COLO829 (cell line): ENCODE measurements around the gene DPF1.

Experiments
- DNase-seq: peaks from one replicate; pipeline ENCODE4 v3.0.0; 2012; ENCODE audit warnings: low spot score

DPF1 gene

DNA sequence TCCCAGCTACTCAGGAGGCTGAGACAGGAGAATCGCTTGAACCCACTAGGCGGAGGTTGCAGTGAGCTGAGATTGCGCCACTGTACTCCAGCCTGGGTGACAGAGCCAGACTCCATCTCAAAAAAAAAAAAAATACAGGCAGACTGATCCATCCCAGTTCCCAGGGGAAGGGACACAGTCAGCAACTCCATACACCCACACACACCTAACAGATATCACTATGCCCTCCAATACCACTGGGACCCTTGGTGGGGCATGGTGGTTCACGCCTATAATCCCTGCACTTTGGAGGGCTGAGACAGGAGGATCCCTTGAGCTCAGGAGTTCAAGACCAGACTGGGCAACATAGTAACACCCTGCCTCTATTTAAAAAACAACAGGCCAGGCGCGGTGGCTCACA lies 2.6 kb downstream of the DPF1 start:
- no peak for DNase-seq

DNA sequence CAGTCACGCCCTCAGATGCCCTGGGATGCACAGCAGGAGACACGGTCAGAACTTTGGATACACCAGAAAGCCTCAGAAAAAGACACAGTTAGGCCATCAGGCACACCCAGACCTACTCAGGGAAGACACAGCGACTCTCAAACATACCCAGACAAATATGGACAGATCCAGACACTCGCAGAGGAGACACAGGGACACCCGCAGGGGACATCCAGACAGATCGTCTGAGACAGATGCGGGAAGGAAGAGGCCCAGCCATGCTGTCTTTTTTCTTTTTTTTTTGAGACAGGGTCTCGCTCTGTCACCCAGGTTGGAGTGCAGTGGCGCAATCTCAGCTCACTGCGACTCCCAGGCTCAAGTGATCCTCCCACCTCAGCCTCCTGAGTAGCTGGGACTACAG lies 4.8 kb downstream of the DPF1 start:
- no peak for DNase-seq

GRCh38 chr19:38218204-38218603 lies 5.8 kb downstream of the DPF1 start:
- DNase-seq, result no peak

- no peak for DNase-seq
Measured at GRCh38 chr19:38216785-38217641, 7.0 kb downstream of the DPF1 start.

- no peak for DNase-seq
Measured at GRCh38 chr19:38213911-38214625, 10.0 kb downstream of the DPF1 start.

GRCh38 chr19:38213469-38213868 lies 10.6 kb downstream of the DPF1 start:
- no peak for DNase-seq

DNA sequence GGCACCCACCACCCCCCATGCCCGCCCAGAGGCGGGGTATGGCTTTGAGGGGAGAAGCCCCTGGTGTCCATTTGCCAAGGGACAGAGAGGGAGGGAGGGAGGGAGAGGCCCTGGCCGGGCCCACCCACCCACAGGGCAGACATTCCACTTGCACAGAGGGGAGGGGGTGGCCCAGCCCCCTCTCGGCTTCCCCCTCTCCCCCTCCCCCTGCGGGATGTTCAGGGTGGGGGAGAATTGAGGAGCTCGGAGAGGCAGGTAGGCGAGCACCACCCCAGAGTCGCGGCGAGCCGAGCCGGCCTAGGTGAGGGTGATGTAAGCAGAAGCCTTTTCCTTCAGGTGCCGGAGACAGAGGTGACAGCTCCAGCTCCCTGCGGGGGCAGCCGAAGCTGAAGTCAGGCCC lies 12.3 kb downstream of the DPF1 start:
- DNase-seq, result no peak

DNA sequence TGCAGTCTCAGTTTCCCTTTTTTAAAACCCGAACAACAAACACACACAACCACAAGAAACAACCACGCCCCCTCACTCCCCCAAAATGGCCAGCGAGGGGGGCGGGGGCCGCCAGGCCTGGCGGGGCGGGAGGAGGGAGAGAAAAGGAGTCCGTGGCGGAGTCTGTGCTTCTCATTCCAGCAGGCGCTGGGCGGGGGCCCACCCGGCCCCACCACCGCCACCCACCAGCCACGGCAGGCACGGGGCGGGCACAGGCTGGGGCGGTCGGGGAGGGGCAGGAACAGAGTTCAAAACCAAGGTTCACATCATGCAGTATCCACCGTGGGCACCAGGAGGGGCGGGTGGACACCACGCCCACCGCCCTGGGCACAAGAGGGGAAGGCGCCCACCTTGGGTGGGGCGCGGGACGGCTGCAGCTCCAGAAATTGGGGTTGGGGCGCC lies 12.9 kb downstream of the DPF1 start:
- DNase-seq, result no peak

DNA sequence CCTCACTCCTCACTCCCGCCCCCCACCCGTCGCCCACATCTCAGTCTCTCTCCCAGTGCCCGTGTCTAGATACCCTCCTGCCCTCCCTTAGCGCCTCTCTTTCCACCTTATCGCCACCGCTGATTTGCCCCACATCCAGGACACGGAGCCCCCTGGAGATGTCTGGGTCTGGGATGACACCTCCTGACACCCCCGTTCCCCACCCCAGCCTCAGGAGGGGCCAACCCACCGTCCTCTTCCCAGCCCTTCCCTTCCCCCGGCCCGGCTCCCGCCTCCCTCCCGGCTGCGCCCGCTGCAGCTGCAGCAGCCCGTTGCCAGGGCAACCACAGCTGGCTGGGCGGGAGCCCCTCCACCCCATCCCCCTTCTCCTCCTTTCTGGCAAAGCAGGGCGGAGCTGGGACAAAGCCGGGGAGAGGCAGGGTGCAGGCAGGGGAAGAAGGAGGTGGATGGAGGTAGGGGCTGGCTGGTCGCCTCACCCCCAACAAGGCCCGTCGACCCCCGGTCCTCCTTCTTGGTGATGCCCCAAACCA lies 13.5 kb downstream of the DPF1 start:
- no peak for DNase-seq

DNA sequence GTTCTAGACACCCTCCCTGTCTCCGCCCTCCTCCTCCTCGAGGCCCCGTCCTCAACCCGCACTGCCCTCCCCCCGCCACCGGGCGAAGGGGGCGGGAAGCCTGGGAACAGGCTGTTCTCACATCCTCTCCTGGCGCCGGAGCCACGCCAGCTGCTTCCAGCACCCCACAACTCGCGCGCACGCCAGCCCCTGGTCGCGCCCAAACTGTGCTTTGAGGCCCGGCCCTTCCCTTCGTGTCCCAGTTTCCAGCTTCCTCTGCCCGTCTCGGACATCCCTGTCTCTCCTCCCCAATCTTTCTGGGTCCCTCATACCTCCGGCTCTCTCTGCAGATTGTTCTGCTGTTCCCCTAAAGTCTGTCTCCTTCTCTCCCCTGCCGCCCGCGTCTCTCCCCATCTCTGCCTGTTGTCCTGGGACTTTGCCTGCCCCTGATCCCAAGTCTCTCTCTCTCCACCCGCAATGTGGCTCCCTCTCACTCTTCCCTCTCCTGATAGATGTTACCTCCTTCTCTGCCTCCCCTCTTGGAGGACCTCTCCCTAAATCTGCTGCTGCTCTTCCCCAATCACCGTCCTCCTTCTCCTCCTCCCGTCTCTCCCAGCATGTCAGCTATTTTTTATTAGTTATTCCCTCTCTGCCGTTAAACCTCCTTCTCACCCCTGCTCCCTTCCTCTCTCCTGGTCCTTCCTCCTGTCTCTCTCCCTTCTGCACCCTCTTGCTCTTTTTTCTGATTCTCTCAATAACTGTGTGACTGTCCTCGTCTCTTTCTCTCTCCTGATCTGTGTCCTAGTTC lies 14.2 kb downstream of the DPF1 start:
- DNase-seq, result no peak

DNA sequence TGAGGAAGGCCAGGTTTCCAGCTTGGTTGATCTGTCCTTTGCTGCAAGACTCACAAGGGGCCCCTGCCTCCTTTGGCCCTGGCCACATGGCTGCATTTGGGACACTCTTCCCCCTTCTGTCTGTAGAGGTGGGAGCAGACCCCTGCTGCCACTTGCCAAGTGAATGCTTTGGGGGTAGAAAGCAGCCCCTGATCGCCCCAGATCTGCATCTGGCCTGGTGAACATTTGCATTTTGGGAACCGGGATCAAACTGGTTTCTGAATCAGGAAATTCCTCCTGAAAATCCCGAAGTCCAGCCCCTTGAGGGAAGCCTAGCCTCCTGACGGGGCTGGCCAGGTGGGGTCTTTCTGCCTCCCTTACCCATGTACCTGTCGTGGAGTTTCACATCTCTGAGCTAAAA lies 14.9 kb downstream of the DPF1 start:
- no peak for DNase-seq

DNA sequence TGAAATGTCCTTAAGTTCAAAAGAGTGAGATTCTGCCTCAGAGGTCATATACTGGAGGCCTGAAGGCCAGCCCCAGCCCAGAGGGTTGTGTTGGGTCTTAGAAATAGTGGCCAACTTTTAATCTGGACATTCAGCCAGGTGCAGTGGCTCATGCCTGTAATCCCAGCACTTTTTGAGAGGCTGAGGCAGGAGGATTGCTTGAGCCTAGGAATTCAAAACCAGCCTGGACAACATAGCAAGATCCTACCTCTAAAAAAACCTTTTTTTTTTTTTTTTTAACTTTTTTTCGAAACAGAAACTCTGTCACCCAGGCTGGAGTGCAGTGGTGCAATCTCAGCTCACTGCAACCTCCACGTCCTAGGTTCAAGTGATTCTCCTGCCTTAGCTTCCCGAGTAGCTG lies 15.5 kb downstream of the DPF1 start:
- no peak for DNase-seq

- no peak for DNase-seq
Measured at GRCh38 chr19:38207543-38207942, 16.5 kb downstream of the DPF1 start.

GRCh38 chr19:38206928-38207327 lies 17.1 kb downstream of the DPF1 start:
- no peak for DNase-seq

- DNase-seq, result no peak
Measured at GRCh38 chr19:38206006-38206745, 17.8 kb downstream of the DPF1 start.

GRCh38 chr19:38204728-38205127 lies 19.3 kb downstream of the DPF1 start:
- DNase-seq, result no peak

DNA sequence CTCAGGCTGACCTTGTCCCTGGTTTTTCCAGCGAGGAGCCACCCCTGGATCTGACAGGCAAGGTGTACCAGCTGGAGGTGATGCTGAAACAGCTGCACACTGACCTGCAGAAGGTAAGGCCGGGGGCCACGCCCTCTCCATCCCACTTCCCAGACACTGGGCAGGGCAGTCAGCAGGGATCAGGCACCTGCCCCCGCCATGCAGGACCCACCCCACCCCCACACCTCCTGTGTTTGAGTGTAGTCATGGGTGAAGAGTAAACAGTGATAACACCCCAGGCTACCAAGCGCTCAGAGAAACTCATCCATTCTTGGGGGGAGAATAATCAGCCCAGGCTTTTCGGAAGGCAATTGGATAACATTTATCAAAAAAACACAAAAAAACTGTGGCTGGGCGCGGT lies 19.9 kb downstream of the DPF1 start:
- DNase-seq, result no peak

GRCh38 chr19:38203197-38203596 lies 20.8 kb downstream of the DPF1 start:
- DNase-seq, result no peak

- DNase-seq, result no peak
Measured at GRCh38 chr19:38202504-38202903, 21.5 kb downstream of the DPF1 start.

DNA sequence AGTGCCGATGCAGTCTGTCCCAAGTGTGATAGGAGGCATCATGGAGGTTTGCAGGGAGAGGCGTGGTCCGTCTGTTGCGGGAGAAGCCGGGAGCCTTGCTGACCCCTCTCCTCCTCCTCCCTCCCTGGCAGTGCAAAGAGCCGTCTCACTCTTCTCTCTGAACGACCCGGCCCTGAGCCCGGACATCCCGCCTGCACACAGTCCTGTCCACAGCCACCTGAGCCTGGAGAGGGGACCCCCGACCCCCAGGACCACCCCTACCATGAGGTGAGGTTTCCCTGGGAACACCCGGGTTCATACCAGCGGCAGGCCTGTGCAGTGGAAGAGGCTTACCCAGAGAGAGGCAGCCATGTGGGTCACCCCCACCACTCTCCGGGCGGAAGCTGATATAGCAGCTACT lies 22.3 kb downstream of the DPF1 start:
- DNase-seq, result no peak

GRCh38 chr19:38199340-38199739 lies 24.7 kb downstream of the DPF1 start:
- no peak for DNase-seq
